ENCODE results near the gene IRGC.

IRGC gene

DNA sequence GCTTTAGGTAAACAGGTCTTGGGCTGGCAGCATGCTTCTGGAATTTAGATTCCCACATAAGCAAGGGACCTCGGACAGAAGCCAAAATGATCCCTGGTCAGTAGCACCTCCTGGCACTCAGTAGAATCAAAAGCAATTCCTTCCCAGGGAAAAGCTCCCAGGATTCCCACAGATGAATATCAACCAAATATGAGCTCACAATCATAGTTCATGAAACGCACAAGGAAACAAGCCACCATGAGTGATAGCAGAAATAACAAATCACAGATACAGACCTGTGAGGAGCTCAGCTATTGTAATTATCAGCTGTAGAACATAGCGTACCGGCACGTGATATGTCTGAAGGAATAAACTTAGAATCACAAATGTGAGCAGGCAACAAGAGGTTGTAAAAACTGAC is 24.1 kb upstream of the IRGC start:
- DNase-seq, result no peak

GRCh38 chr19:43692385-43692784 is 23.5 kb upstream of the IRGC start:
- DNase-seq, result no peak

DNA sequence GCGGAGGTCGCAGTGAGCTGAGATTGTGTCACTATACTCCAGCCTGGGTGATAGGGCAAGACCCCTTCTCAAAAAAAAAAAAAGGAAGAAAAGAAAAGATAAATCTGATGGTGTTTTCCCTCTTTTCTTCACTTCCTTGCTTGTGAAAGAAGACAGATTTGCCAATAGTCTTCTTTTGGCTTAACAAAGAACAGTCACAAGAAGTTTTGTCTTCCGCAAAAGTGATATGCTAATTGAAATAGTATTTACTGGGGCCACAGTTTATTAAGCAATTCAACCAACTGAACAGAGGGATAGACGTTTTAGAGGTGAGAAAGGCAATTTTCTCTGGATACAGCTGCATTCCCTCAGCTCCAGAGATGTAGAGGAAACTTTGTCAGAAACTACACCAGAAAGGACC is 23.0 kb upstream of the IRGC start:
- no peak for DNase-seq

- no peak for DNase-seq
Observed at GRCh38 chr19:43694553-43694952, 21.3 kb upstream of the IRGC start.

DNA sequence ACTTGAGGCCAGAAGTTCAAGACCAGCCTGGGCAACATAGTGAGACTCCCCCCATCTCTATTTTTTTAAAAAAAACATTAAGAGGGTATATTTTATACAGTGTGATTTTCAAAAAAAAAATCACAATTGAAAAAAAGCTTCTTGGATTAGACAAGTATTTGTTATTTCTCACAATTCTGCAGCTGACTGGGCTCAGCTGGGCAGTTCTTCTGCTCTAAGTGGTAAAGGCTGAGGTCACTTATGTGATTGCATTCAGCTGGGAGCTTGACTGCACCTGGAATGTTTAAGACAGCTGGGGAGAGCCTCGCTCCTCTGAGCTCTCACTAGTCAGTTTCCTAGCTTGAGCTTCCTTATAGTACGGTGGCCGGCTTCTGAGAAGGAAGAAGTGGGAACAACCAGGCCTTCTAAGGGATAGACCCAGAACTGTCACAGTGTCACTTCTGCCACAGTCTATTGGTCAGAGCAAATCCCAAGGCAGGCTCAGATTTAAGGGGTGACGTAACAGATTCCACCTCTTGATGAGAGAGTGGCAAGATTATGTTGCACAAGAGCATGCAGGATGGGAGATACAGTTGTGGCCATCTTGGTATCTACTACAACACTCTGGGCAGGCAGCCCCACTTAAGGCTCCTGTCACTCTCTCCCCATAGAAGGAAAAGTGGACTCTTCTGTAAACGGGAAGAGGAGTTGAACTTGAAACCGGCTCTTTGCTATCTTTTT is 19.7 kb upstream of the IRGC start:
- DNase-seq, result no peak

DNA sequence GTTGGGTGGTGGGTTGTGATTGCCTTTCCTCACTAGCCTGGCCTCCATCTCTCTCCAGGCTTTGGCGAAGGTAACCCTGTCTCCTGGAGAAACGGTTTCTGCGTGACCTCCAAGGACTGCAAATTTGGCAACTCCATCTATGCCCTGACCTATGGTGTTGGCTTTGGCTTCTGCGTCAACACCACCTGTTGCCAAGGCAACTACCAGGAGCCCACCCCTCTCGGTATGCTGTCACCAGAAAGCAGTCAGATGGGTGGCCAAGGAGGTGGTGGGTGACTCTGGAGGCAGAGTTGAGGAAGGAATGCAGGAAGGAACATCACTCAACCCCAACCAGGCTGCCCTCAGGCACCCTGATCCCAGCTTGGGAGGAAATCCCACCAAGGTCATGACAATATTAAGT is 18.6 kb upstream of the IRGC start:
- no peak for DNase-seq

DNA sequence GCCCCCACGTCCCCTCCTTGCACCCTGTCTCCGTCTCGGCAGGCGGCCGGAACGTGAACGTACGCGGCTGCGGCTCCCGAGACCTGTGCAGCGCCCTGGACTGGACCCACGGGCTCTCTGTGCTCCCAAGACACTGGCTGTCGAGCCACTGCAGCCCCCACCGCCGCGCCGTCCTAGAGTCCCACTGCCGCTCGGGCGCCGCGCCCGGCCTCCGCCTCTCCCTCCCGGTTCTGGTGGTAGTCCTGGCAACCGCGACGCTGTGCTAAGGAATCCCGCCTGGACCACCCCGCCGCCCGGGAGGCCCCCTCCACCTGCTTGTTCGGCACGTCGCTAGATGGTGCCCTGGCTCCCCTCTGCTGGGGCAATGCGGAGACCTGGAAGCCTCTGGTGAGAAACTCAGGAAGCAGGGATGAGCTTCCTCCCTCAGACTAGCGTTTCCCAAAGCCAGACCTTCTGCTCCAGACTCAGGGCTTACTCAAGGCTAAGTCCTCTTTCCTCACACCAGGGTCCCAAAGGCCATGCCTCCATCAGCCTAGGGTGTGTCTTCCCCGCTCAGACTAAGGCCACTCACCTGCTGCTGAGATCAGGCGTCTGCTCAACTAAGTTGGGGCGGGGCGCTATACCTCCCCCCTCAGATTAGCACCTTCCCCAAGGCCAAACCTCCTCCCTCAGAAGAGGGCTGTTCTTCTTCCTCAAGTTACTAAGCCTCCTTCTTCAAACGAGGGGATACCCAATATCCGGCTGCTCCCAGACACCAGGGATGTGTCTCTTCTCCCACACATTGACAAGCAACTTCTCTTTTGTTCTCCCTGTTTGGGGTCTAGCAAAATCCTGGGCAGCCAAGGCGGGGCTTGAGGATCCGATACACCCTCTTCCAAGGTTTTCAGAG is 16.1 kb upstream of the IRGC start:
- DNase-seq, result no peak

GRCh38 chr19:43700395-43701000 is 15.4 kb upstream of the IRGC start:
- DNase-seq, result no peak

DNA sequence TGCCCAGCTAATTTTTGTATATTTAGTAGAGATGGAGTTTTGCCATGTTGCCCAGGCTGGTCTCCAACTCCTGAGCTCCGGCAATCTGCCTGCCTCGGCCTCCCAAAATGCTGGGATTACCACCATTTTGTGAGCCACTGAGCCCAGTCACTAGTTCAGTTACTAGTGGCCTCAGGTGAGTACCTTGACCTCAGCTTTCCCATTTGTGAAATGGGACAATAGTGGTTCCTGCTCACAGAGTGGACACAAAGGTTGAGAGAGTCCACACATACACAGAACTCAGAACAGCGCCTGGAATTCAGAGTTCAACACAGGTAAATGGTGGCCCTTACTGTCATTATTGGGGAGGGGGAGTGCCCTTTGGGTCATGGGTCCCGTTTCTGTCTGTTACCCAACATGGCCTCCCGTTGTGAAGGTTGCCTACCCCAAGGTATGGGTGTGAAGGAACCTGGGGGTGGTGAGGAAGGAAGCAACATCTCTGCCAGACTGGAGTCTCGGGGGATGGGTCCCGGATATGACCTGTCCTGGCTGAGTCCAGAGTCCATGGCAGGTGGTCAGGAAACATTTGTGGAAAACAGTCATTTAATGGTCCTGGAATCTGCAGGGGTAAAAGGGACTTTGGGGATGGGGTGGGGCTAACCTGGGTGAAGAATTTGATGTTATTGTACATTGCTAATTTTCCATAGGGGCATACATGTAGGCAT is 11.7 kb upstream of the IRGC start:
- DNase-seq, result no peak

GRCh38 chr19:43705729-43706128 is 10.1 kb upstream of the IRGC start:
- DNase-seq, result no peak

DNA sequence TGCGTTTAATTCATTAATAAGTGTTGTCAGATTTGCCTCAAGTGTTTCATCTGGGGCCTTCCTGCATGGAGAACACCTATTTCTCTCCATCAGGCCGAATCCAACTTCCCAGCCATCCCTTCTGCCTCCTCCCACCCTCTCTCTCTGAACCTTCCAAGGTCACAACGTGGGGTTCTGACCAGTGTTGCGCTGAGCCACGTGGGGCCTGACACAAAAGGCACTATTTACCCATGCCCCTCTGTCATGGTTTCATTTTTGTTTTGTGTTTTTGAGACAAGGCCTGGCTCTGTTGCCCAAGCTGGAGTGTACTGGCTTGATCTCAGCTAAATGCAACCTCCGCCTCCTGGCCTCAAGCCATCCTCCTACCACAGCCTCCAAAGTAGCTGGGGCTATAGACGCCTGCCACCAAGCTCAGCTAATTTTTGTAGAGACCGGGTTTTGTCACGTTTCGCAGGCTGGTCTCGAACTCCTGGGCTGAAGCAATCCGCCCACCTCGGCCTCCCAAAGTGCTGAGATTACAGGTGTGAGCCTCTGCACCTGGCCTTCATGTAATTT is 8.6 kb upstream of the IRGC start:
- no peak for DNase-seq

- no peak for DNase-seq
Observed at GRCh38 chr19:43708716-43709115, 7.2 kb upstream of the IRGC start.

- DNase-seq, result peak; percentile 34
Observed at GRCh38 chr19:43711751-43712355, 4.0 kb upstream of the IRGC start.

- no peak for DNase-seq
Observed at GRCh38 chr19:43713208-43713607, 2.7 kb upstream of the IRGC start.

- no peak for DNase-seq
Observed at GRCh38 chr19:43718627-43719377, 2.9 kb downstream of the IRGC start.

GRCh38 chr19:43719378-43719868 is 3.5 kb downstream of the IRGC start:
- DNase-seq, result no peak

- no peak for DNase-seq
Observed at GRCh38 chr19:43719918-43720317, 4.0 kb downstream of the IRGC start.

DNA sequence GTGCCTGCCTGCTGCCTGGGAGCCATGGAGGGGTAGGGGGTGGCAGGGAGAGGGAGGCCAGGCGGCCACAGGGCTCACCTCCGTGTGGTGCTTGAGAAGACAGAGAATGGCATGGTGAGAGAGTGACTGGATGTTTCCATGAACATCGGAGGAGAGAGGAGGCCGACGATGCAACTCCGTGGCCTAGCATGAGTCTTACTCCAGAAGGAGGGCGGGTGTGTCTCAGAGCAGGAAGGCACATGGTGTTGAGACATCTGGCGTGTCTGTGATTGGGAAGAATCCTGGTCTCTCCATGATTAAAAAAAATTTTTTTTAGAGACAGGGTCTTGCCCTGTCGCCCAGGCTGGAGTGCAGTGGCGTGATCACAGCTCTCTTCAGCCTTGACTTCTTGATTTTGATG is 5.1 kb downstream of the IRGC start:
- no peak for DNase-seq

GRCh38 chr19:43721469-43722048 is 5.7 kb downstream of the IRGC start:
- peak; percentile 16 for DNase-seq

DNA sequence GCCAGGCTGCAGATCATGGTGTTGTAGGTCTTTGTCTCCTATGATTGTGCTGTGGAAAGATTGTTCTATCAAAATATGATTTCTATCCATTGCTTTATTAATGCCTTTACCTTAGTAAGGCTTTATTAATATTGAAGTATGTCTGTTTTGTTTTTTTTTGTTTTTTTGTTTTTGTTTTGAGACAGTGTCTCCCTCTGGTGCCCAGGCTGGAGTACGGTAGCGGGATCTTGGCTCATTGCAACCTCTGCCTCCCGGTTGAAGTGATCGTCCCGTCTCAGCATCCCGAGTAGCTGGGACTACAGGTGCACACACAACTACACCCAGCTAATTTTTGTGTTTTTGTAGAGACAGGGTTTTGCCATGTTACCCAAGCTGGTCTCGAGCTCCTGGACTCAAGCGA is 7.7 kb downstream of the IRGC start:
- no peak for DNase-seq

DNA sequence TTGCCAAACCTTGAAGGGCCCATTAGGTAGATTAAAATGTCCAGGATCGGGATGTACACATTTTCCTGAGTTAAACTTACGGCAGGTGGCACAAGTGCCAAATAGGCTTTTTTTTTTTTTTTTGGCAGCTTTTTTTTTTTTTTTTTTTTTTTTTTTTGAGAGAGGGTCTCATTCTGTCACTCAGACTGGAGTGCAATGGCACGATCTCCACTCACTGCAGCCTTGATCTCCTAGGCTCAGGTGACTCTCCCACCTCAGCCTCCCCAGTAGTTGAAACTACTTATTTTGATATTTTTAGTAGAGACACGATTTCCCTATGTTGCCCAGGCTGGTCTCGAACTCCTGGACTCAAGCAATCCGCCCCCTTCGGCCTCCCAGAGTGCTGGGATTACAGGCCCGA is 9.0 kb downstream of the IRGC start:
- DNase-seq, result no peak
